DOHH2 (cell line): ENCODE results near the gene LBH.

Experiments
- CTCF ChIP-seq: fragments of 200-600 bp; sonication (generic); IDR thresholded peaks from one replicate; pipeline ENCODE4 v1.5.1; 2014; ENCODE audit warnings: antibody characterized with exemption, mild to moderate bottlenecking, low read depth, low read length; ENCODE audit not compliant: poor library complexity, severe bottlenecking
- EZH2phosphoT487 ChIP-seq: fragments of 200-600 bp; sonication (generic); IDR thresholded peaks from 2 replicates; pipeline ENCODE4 v1.6.1; 2017; ENCODE audit warnings: borderline replicate concordance, mild to moderate bottlenecking, antibody characterized with exemption, low read length, moderate library complexity, mixed read lengths

- TF ChIP-seq CTCF = no peak
- TF ChIP-seq EZH2phosphoT487 = no peak
Observed at GRCh38 chr2:30203156-30203555, 28.2 kb upstream of the LBH start.
